Omental fat pad (tissue), 4 donors: ENCODE data around the gene RAB3IL1. TPM values are rescaled to one million over a fixed set of nuclear protein-coding genes. Genes with fewer than 3 reads are reported as not detected.

Source experiments
- ATAC-seq: fragments of 150-250 bp; one replicate; pipeline ENCODE4 v1.9.1; 2016; ENCODE audit warnings: mild to moderate bottlenecking, moderate library complexity; ENCODE audit not compliant: low FRiP score
- DNase-seq: peaks from one replicate; pipeline ENCODE4 v3.0.0-alpha.2; 2019; ENCODE audit warnings: low spot score
- CTCF ChIP-seq, 3 donors: fragments of 450-650 bp; IDR thresholded peaks; one replicate each; pipeline ENCODE4 v1.5.1; 2016 to 2017; ENCODE audit warnings: antibody characterized with exemption in 3 of 3, mild to moderate bottlenecking in 3 of 3, moderate library complexity in 2 of 3
- total RNA-seq, 4 donors: library from RNA; depleted of rRNA; stranded (reverse); fragments of >200 nt; gene quantifications; one replicate each; pipeline ENCODE4 v1.1.0, GENCODE V29; 2016

The RAB3IL1 gene
- total RNA-seq, 4 donors from 2014 or later: 18.5 to 37.8 (median 25.4) TPM

DNA sequence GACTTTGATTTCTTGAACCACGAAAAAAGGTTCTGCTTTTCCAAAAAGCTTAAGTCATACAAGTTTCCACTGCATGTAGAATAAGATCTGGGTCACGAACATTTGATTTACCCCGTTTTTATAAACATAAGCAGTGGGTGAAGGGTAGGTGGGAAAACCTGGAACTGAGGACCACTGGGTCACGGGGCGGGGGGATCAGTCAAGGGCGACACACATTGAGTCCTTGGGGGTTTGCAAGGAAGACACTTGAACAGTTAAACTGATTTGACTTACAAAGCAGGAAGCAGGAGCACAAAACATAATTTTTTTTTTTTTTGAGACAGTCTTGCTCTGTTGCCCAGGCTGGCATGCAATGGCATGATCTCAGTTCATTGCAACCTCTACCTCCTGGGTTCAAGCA lies 36.9 kb downstream of the RAB3IL1 start:
- TF ChIP-seq CTCF (IDR thresholded peaks at IDR 0.05): no peak
- no peak for ATAC-seq
- no peak for DNase-seq

DNA sequence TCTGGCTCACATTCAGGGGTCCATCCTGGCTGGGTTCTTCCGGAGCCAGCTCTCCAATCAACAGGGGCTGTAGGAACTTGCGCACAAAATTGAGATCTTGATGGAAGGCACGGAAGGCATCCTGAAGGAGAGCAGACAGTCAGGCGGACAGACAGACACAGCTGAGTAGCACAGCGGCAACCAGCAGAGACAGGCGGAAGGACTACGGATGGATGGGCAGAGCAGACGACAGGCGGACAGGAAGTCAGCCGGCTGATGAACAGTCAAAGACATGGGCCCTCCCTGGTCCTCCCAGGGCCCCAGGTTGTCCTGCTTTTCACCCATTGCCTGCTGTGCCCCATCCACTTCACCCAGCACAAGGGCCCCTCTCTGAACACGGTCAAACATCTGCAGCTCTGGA lies 37.3 kb downstream of the RAB3IL1 start:
- DNase-seq (no peak), ATAC-seq (no peak)
- TF ChIP-seq CTCF (IDR thresholded peaks at IDR 0.05): no peak

GRCh38 chr11:61879152-61879551 lies 38.2 kb downstream of the RAB3IL1 start:
- ATAC-seq (no peak), DNase-seq (no peak)
- no peak for TF ChIP-seq CTCF (IDR thresholded peaks at IDR 0.05)

GRCh38 chr11:61875698-61876097 lies 41.7 kb downstream of the RAB3IL1 start:
- no peak for TF ChIP-seq CTCF (IDR thresholded peaks at IDR 0.05)
- DNase-seq: no peak
- ATAC-seq: no peak

DNA sequence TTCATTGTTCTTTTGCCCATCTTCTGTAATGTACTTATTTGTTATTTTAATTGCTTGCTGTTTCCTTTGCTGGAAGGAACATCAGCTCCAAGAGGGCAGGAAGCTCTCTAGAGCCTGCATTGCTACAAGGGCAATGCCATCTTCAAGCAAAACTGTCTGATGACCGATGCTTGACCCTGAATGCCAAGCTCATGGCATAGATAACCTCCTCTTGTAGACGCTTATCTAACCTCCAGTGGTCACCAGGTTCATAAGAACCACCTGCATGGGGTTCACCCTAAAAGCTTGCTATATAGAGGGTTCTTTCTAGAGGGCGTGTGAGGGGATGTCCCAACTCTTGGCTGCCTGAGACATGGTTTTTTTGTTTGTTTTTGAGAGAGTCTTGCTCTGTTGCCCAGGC lies 42.5 kb downstream of the RAB3IL1 start:
- no peak for DNase-seq
- no peak for TF ChIP-seq CTCF (IDR thresholded peaks at IDR 0.05)
- ATAC-seq: no peak

DNA sequence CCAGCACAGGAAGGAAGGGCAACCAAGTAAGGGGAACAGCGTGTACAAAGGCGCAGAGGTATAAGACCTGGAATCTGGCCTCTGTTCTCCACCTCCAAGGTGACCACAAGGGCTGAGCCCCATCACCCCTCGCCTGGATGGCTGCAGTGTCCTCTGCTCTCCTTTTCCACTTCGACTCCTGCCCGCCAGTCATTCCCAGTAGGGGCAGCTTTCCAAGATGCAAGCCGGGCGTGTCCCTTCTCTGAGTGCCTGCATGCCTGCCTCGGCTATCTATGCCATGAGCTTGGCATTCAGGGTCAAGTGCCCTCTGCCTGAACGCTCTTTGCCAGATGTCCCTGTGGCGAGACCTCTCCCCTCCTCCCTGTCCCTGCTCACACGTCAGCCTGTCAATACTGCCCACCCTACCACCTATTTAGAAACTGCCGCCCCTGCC lies 43.0 kb downstream of the RAB3IL1 start:
- no peak for TF ChIP-seq CTCF (IDR thresholded peaks at IDR 0.05)
- DNase-seq: no peak
- ATAC-seq: no peak

- DNase-seq (no peak), ATAC-seq (no peak)
- no peak for TF ChIP-seq CTCF (IDR thresholded peaks at IDR 0.05)
Observed at GRCh38 chr11:61873588-61874376, 43.6 kb downstream of the RAB3IL1 start.
